ENCODE measurements around the gene CXCL16. TPM values are rescaled to one million over a fixed set of nuclear protein-coding genes. Genes with fewer than 3 reads are reported as not detected.
"Not testable (repeated sequence)": the region's sequence is repeated elsewhere in the genome, so short reads cannot be mapped to it uniquely, and the experiment has no call there.

Gene CXCL16
- total RNA-seq, 2 donors from 2014 or later: 22.6 to 46.3 TPM

DNA sequence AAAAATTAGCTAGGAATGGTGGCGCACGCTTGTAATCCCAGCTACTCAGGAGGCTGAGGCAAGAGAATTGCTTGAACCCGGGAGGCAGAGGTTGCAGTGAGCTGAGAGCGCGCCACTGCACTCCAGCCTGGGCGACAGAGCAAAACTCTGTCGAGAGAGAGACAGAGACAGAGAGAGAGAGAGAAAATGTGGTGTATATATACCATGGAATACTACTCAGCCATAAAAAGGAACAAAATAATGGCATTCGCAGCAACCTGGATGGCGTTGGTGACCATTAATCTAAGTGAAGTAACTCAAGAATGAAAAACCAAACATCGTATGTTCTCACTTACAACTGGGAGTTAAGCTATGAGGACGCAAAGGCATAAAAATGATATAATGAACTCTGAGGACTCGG, 49.9 kb downstream of the CXCL16 start:
- H3K4me3 Mint-ChIP-seq; H3K27me3 Mint-ChIP-seq; H3K27ac Mint-ChIP-seq; H3K9me3 Mint-ChIP-seq; ATAC-seq; DNase-seq (ENCODE audit: low spot score): not testable (repeated sequence)
- Mint-ChIP-seq H3K36me3 (peaks cover 34% of the 10 kb centered on the region), H3K4me1 (ENCODE audit: low read depth in 2 of 2) (peaks cover 23 to 30% of the 10 kb centered on the region in 2 donors)

DNA sequence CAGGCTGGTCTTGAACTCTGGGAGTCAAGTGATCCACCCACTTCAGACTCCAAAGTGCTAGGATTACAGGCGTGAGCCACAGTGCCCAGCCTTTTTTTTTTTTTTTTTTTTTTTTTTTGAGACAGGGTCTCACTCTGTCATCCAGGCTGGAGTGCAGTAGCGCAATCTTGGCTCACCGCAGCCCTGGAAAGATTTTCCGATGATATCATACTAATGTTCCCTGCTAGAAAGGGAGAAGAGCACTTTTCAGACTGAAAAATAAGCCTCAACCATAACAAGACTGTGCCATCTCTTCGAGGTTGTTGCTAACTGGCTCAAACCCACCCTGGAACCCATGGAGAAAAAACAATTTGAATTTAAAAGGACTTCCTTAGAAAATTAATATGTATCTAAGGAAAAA, 56.0 kb downstream of the CXCL16 start:
- not testable (repeated sequence) for H3K9me3 Mint-ChIP-seq; DNase-seq (ENCODE audit: low spot score); H3K27ac Mint-ChIP-seq; H3K27me3 Mint-ChIP-seq; ATAC-seq; H3K4me3 Mint-ChIP-seq
- H3K36me3 Mint-ChIP-seq: peaks cover 40% of the 10 kb centered on the region
- peaks cover 17 to 21% of the 10 kb centered on the region in 2 donors for H3K4me1 Mint-ChIP-seq (ENCODE audit: low read depth in 2 of 2)

Other genes with a start within 250 kb of the CXCL16 start
- gene SPNS2, start 241.0 kb downstream of the CXCL16 start, total RNA-seq: not detected
- 100 to 1,000 TPM in 1 of 2 donors, 10 to 100 TPM in 1; 92.3 to 246 TPM for gene MYBBP1A, start 184.5 kb downstream of the CXCL16 start, total RNA-seq
- not detected for gene GGT6, start 179.4 kb downstream of the CXCL16 start, total RNA-seq
- gene SMTNL2, start 155.4 kb downstream of the CXCL16 start, total RNA-seq: not detected
- gene ALOX15, start 98.2 kb downstream of the CXCL16 start, total RNA-seq: not detected
- 100 to 1,000 TPM in 1 of 2 donors, 10 to 100 TPM in 1; 76.9 to 161 TPM for gene PELP1, start 35.8 kb downstream of the CXCL16 start, total RNA-seq
- 100 to 1,000 TPM; 834 to 935 TPM for gene ARRB2, start 29.3 kb downstream of the CXCL16 start, total RNA-seq
- gene MED11, start 8.5 kb downstream of the CXCL16 start, total RNA-seq: 10 to 100 TPM; 27.2 to 34.6 TPM
- 1 to 10 TPM; 1.0 to 2.3 TPM for gene ZMYND15, start 95 bp downstream of the CXCL16 start, total RNA-seq
- not detected for gene TM4SF5, start 32.0 kb upstream of the CXCL16 start, total RNA-seq
- 10 to 100 TPM in 1 of 2 donors, 1 to 10 TPM in 1; 4.5 to 15.4 TPM for gene VMO1, start 46.4 kb upstream of the CXCL16 start, total RNA-seq
- gene GLTPD2, start 49.0 kb upstream of the CXCL16 start, total RNA-seq: under 1 TPM in 1 of 2 donors, not detected in 1; 0.38 TPM
- gene PSMB6, start 56.2 kb upstream of the CXCL16 start, total RNA-seq: 100 to 1,000 TPM; 145 to 174 TPM
- 10 to 100 TPM; 38.4 to 46.9 TPM for gene PLD2, start 67.2 kb upstream of the CXCL16 start, total RNA-seq
- 10 to 100 TPM; 72.4 to 98.2 TPM for gene MINK1, start 93.4 kb upstream of the CXCL16 start, total RNA-seq
- 1 to 10 TPM; 1.3 to 2.3 TPM for gene C17orf107, start 159.6 kb upstream of the CXCL16 start, total RNA-seq
- gene CHRNE, start 163.2 kb upstream of the CXCL16 start, total RNA-seq: 1 to 10 TPM; 3.9 to 7.6 TPM
- gene GP1BA, start 192.3 kb upstream of the CXCL16 start, total RNA-seq: under 1 TPM in 1 of 2 donors, not detected in 1; 0.12 TPM
- gene SLC25A11, start 200.1 kb upstream of the CXCL16 start, total RNA-seq: 10 to 100 TPM; 85.9 to 91.6 TPM
- gene RNF167, start 200.3 kb upstream of the CXCL16 start, total RNA-seq: 100 to 1,000 TPM; 144 to 150 TPM
- 1,000 to 10,000 TPM; 1,741 to 1,743 TPM for gene PFN1, start 208.6 kb upstream of the CXCL16 start, total RNA-seq
- 10 to 100 TPM in 1 of 2 donors, 1 to 10 TPM in 1; 8.7 to 26.1 TPM for gene ENO3, start 211.2 kb upstream of the CXCL16 start, total RNA-seq
- gene SPAG7, start 227.9 kb upstream of the CXCL16 start, total RNA-seq: 10 to 100 TPM; 51.4 to 71.9 TPM
- 10 to 100 TPM; 51.0 to 87.9 TPM for gene CAMTA2, start 247.7 kb upstream of the CXCL16 start, total RNA-seq